ENCODE data around the gene TMCC1. TPM values are rescaled to one million over a fixed set of nuclear protein-coding genes. Genes with fewer than 3 reads are reported as not detected.
"Not testable (repeated sequence)": the region's sequence is repeated elsewhere in the genome, so short reads cannot be mapped to it uniquely, and the experiment has no call there.

TMCC1 gene
- polyA plus RNA-seq, 1 of the 3 experiments (the other 2 are of a cell fraction), result 7.2 TPM

DNA sequence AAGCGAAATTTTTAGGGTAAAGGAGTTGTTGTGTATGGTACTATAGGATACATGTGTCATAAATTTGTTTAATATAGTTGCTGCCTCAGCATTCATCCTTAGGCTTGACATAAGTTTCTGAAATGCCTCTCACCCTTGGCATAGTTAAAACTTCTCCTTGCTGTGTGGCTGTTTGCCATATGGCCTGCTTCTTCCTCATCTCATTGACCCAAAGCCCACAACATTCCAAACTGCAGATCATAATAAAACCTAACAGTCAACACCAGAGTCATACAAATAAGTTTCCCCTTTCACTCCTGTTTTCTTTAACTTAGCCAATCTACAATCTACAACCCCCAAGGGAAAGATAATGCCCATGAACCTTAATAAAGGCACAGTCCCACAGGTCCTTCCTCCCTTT, 136.6 kb downstream of the TMCC1 start (continued):
- TF ChIP-seq USF1 (IDR thresholded peaks at IDR 0.05; ENCODE audit: borderline replicate concordance, low read depth) (no peak), TEAD4 (IDR thresholded peaks at IDR 0.05; ENCODE audit: borderline replicate concordance, insufficient read depth) (no peak), TCF12 (IDR thresholded peaks at IDR 0.05) (no peak), RCOR1 (IDR thresholded peaks at IDR 0.05; ENCODE audit: low read length) (no peak)

GRCh38 chr3:129751105-129751504, 142.4 kb downstream of the TMCC1 start:
- H3K79me2 ChIP-seq (ENCODE audit: insufficient read depth), result peaks cover 21% of the 10 kb centered on the region
- H3K9me2 ChIP-seq; H3K4me3 ChIP-seq (ENCODE audit: low read depth in 2 of 2, low read length in 1 of 2); H3F3A ChIP-seq (replicated peaks; ENCODE audit: insufficient read depth); H3K27me3 ChIP-seq (ENCODE audit: insufficient read depth); DNase-seq; H3K36me3 ChIP-seq (replicated peaks in 1 of 2; ENCODE audit: control insufficient read depth in 1 of 2, insufficient read depth in 2 of 2, low read length in 1 of 2); H3K4me2 ChIP-seq; H3K9ac ChIP-seq; H3K27ac ChIP-seq (ENCODE audit: low read depth in 2 of 2, low read length in 1 of 2); H4K20me1 ChIP-seq (ENCODE audit: insufficient read depth); H3K4me1 ChIP-seq (ENCODE audit: control insufficient read depth in 1 of 2, insufficient read depth in 2 of 2, low read depth in 1 of 2, low read length in 1 of 2); H3K9me3 ChIP-seq; H2AFZ ChIP-seq (ENCODE audit: low read depth): not testable (repeated sequence)
- ChIA-PET CTCF (interaction anchor here (1.5 kb wide), 1 partner anchor 191 kb away, joined by 4 read pairs; no protein-coding TSS in a partner anchor), POLR2A (interaction anchor here (0.6 kb wide), 1 partner anchor 9 kb away, joined by 3 read pairs; no protein-coding TSS in a partner anchor)
- WGBS (ENCODE audit: low lambda C conversion rate), result 81% methylated on average over 2 of the region's 2 CpGs

DNA sequence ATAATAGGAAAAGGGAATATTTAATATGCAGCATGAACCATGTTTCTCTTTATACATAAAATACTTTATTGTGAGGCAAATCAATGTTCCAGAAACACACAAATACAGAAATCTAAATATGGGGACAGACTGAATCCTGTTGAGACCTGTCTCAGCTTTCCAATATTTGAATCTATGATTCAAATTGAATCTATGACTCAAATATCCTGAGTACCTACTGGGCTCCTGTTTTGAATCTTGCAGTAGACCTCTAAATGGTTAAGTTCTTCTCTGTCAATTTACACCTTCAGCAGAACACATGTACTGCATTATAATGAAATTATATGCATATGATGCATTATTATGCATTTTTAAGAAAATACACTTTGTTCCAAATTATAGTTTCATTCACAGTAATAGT, 143.8 kb downstream of the TMCC1 start:
- 0 out of 2 replicates have a peak, but pooled peaks cover 2% of the 10 kb centered on the region for H4K20me1 ChIP-seq (ENCODE audit: insufficient read depth)
- TF ChIP-seq, protein P1, sequence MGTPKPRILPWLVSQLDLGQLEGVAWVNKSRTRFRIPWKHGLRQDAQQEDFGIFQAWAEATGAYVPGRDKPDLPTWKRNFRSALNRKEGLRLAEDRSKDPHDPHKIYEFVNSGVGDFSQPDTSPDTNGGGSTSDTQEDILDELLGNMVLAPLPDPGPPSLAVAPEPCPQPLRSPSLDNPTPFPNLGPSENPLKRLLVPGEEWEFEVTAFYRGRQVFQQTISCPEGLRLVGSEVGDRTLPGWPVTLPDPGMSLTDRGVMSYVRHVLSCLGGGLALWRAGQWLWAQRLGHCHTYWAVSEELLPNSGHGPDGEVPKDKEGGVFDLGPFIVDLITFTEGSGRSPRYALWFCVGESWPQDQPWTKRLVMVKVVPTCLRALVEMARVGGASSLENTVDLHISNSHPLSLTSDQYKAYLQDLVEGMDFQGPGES (IDR thresholded peaks at IDR 0.05; ENCODE audit: low read depth, low read length), result no peak
- TF ChIP-seq GABPA (IDR thresholded peaks at IDR 0.05; ENCODE audit: low read depth), result no peak
- TF ChIP-seq POLR2AphosphoS5 (IDR thresholded peaks at IDR 0.05; ENCODE audit: low read depth, low read length), result no peak
- no peak for TF ChIP-seq EZH2phosphoT487 (IDR thresholded peaks at IDR 0.05; ENCODE audit: borderline replicate concordance, low read depth)
- no peak for TF ChIP-seq NFIC (IDR thresholded peaks at IDR 0.05; ENCODE audit: borderline replicate concordance)
- TF ChIP-seq FOXM1 (IDR thresholded peaks at IDR 0.05; ENCODE audit: low read depth), result no peak
- TF ChIP-seq RCOR1 (IDR thresholded peaks at IDR 0.05; ENCODE audit: low read length), result no peak
- no peak for TF ChIP-seq RAD21 (IDR thresholded peaks at IDR 0.05; ENCODE audit: low read length)
- no peak for TF ChIP-seq YY1 (IDR thresholded peaks at IDR 0.05; ENCODE audit: low read depth)
- TF ChIP-seq, protein P2, sequence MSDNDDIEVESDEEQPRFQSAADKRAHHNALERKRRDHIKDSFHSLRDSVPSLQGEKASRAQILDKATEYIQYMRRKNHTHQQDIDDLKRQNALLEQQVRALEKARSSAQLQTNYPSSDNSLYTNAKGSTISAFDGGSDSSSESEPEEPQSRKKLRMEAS (IDR thresholded peaks at IDR 0.05; ENCODE audit: low read depth), result no peak
- TF ChIP-seq MXI1 (IDR thresholded peaks at IDR 0.05; ENCODE audit: low read depth, low read length), result no peak
- TF ChIP-seq, protein P3, sequence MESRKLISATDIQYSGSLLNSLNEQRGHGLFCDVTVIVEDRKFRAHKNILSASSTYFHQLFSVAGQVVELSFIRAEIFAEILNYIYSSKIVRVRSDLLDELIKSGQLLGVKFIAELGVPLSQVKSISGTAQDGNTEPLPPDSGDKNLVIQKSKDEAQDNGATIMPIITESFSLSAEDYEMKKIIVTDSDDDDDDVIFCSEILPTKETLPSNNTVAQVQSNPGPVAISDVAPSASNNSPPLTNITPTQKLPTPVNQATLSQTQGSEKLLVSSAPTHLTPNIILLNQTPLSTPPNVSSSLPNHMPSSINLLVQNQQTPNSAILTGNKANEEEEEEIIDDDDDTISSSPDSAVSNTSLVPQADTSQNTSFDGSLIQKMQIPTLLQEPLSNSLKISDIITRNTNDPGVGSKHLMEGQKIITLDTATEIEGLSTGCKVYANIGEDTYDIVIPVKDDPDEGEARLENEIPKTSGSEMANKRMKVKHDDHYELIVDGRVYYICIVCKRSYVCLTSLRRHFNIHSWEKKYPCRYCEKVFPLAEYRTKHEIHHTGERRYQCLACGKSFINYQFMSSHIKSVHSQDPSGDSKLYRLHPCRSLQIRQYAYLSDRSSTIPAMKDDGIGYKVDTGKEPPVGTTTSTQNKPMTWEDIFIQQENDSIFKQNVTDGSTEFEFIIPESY (IDR thresholded peaks at IDR 0.05; ENCODE audit: borderline replicate concordance, low read depth), result no peak
- no peak for TF ChIP-seq RXRA (IDR thresholded peaks at IDR 0.05; ENCODE audit: borderline replicate concordance, low read depth)
- TF ChIP-seq JUND (IDR thresholded peaks at IDR 0.05), result no peak
- H3K4me3 ChIP-seq (ENCODE audit: low read depth in 2 of 2, low read length in 1 of 2), result no peak overlapping the region
- H3K36me3 ChIP-seq (replicated peaks in 1 of 2; ENCODE audit: control insufficient read depth in 1 of 2, insufficient read depth in 2 of 2, low read length in 1 of 2), result peaks cover 0 to 4% of the 10 kb centered on the region in 2 experiments
- CTCF ChIA-PET, result no interaction called here
- H3K27ac ChIP-seq (ENCODE audit: low read depth in 2 of 2, low read length in 1 of 2), result no peak overlapping the region
- peaks cover 3% of the 10 kb centered on the region for H3F3A ChIP-seq (replicated peaks; ENCODE audit: insufficient read depth)
- peaks cover 21% of the 10 kb centered on the region for H3K79me2 ChIP-seq (ENCODE audit: insufficient read depth)
- H3K9me3 ChIP-seq, result no peaks in the 10 kb centered on the region
- POLR2A ChIA-PET, result no interaction called here
- H3K27me3 ChIP-seq (ENCODE audit: insufficient read depth), result no peaks in the 10 kb centered on the region
- no peak overlapping the region for H3K4me2 ChIP-seq
- DNase-seq, result no peak
- no peak overlapping the region for H2AFZ ChIP-seq (ENCODE audit: low read depth)
- H3K9ac ChIP-seq, result no peak overlapping the region
- H3K9me2 ChIP-seq, result no peaks in the 10 kb centered on the region
- H3K4me1 ChIP-seq (ENCODE audit: control insufficient read depth in 1 of 2, insufficient read depth in 2 of 2, low read depth in 1 of 2, low read length in 1 of 2), result no peaks in the 10 kb centered on the region; a peak in 1 of 4 replicates
